Sigmoid colon (tissue), 7 donors: ENCODE data around the gene AURKAIP1. TPM values are rescaled to one million over a fixed set of nuclear protein-coding genes. Genes with fewer than 3 reads are reported as not detected.
"Not testable (repeated sequence)": the region's sequence is repeated elsewhere in the genome, so short reads cannot be mapped to it uniquely, and the experiment has no call there.

Experiments used
- DNase-seq: peaks from one replicate; pipeline ENCODE4 v3.0.0-alpha.2; 2019
- H3K27ac ChIP-seq, 4 donors: fragments of 200-600 bp; sonication (generic); one replicate each; pipeline ENCODE4 v1.5.1; 2016 to 2019; ENCODE audit warnings: mild to moderate bottlenecking in 1 of 4
- H3K27me3 ChIP-seq, 3 donors: fragments of 200-600 bp; sonication (generic); one replicate each; pipeline ENCODE4 v1.5.1; 2019; ENCODE audit warnings: mild to moderate bottlenecking in 1 of 3
- H3K36me3 ChIP-seq, 4 donors: fragments of 200-600 bp; sonication (generic); one replicate each; pipeline ENCODE4 v1.5.1; 2016 to 2019
- H3K4me1 ChIP-seq, 4 donors: fragments of 200-600 bp; sonication (generic); one replicate each; pipeline ENCODE4 v1.5.1; 2017 to 2019
- H3K4me3 ChIP-seq, 4 donors: fragments of 200-600 bp; sonication (generic); one replicate each; pipeline ENCODE4 v1.5.1; 2017 to 2019; ENCODE audit warnings: mild to moderate bottlenecking in 2 of 4, moderate library complexity in 1 of 4
- H3K9me3 ChIP-seq, 4 donors: fragments of 200-600 bp in 3 of 4; sonication (generic) in 3 of 4; one replicate each; pipeline versions ENCODE4 v1.5.1 to v1.6.1; 2013 to 2019
- EP300 ChIP-seq, 4 donors: sonication (generic); formaldehyde crosslinking; IDR thresholded peaks; one replicate each; pipeline ENCODE4 v1.6.1; 2017; ENCODE audit warnings: antibody characterized with exemption in 4 of 4
- POLR2A ChIP-seq, 2 donors: fragments of 450-650 bp; IDR thresholded peaks; one replicate each; pipeline ENCODE4 v1.6.1; 2016; ENCODE audit warnings: antibody characterized with exemption in 2 of 2, mild to moderate bottlenecking in 2 of 2, moderate library complexity in 2 of 2
- POLR2AphosphoS5 ChIP-seq, 4 donors: sonication (generic); formaldehyde crosslinking; IDR thresholded peaks; one replicate each; pipeline ENCODE4 v1.6.1; 2017; ENCODE audit warnings: antibody characterized with exemption in 4 of 4
- WGBS, 2 donors: extraction: QIAGEN DNeasy Blood & Tissue Kit; methylation state at CpG; one replicate each; pipeline ENCODE4 v1.1.7; 2013; 5-methylcytosine and 5-hydroxymethylcytosine counted together
- intact Hi-C: fragments of 100-400 bp; cut with DNase I; formaldehyde crosslinking; loops from one replicate; pipeline ENCODE4 v1.15.1; 2023
- polyA plus RNA-seq, 3 donors: library from polyadenylated mRNA; stranded (reverse); fragments of 200-250 nt; gene quantifications; one replicate each; pipeline ENCODE4 v1.2.3, GENCODE V29; 2013
- total RNA-seq, 4 donors: library from RNA; depleted of rRNA; stranded (reverse); fragments of >200 nt; gene quantifications; one replicate each; pipeline ENCODE4 v1.1.0, GENCODE V29; 2016
- TF ChIP-seq, protein P1 (sequence below), 4 experiments: fragments of 450-650 bp in 3 of 4; fragments of 200-600 bp in 1 of 4; IDR thresholded peaks; one replicate each; pipeline ENCODE4 v1.5.1; 2016 to 2019; ENCODE audit warnings: antibody characterized with exemption in 4 of 4, mild to moderate bottlenecking in 3 of 4, moderate library complexity in 2 of 4
- donor health status: healthy with polysubstance abuse.
- donor health status: Bipolar disorder and iron deficiency.
- donor health status: healthy.

AURKAIP1 gene
- total and polyA plus RNA-seq, 7 donors, result 89.3 to 288 (median 143) TPM

DNA sequence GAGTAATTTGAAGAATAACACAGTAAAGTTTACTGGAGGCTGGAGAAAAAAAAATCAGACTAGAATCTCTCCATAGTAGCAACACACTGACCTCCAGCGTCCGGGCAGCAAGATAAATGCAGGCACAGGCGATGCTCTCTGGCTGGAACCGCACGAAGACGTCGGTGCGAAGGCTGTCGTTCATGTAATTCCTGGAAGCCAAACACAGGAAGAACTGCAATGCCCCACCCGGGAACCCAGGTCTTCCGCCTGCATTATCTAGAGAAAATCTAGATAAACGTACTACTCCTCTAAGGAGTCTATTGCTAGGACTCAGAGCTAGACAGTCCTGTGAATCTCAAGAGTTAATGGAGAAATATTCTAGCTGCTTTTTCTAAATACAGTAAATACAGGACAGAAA lies 15.7 kb upstream of the AURKAIP1 start:
- Histone ChIP-seq H3K27ac (no peak overlapping the region), H3K36me3 (peaks cover 70 to 100% (median 91%) of the 10 kb centered on the region in 4 donors), H3K9me3 (no peaks in the 10 kb centered on the region), H3K4me1 (peaks cover 0 to 11% (median 0%) of the 10 kb centered on the region in 4 donors), H3K4me3 (no peak overlapping the region), H3K27me3 (no peaks in the 10 kb centered on the region)
- 92 to 94% methylated on average over 12 of the region's 12 CpGs for WGBS, 2 donors
- TF ChIP-seq EP300 (IDR thresholded peaks at IDR 0.05) (no peak), POLR2AphosphoS5 (IDR thresholded peaks at IDR 0.05) (no peak), POLR2A (IDR thresholded peaks at IDR 0.05) (no peak)
- TF ChIP-seq, protein P1, sequence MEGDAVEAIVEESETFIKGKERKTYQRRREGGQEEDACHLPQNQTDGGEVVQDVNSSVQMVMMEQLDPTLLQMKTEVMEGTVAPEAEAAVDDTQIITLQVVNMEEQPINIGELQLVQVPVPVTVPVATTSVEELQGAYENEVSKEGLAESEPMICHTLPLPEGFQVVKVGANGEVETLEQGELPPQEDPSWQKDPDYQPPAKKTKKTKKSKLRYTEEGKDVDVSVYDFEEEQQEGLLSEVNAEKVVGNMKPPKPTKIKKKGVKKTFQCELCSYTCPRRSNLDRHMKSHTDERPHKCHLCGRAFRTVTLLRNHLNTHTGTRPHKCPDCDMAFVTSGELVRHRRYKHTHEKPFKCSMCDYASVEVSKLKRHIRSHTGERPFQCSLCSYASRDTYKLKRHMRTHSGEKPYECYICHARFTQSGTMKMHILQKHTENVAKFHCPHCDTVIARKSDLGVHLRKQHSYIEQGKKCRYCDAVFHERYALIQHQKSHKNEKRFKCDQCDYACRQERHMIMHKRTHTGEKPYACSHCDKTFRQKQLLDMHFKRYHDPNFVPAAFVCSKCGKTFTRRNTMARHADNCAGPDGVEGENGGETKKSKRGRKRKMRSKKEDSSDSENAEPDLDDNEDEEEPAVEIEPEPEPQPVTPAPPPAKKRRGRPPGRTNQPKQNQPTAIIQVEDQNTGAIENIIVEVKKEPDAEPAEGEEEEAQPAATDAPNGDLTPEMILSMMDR (IDR thresholded peaks at IDR 0.05), result no peak
- DNase-seq, result no peak
- intact Hi-C loops, result no loop called here

DNA sequence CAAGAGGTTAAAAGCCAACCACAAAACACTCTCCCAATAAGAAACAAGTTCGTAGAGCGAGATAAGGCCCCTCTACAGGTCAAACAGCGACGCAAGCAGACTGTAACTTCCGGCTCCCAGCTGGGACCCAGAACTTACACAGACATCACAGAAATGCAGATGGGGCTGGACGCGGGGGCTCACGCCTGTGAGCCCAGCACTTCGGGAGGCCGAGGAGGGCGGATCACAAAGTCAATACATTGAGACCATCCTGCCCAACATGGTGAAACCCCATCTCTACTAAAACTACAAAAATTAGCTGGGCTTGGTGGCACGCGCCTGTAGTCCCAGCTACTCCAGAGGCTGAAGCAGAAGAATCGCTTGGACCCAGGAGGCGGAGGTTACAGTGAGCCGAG lies 13.1 kb upstream of the AURKAIP1 start:
- TF ChIP-seq POLR2AphosphoS5 (IDR thresholded peaks at IDR 0.05) (no peak), POLR2A (IDR thresholded peaks at IDR 0.05) (no peak), EP300 (IDR thresholded peaks at IDR 0.05) (no peak)
- TF ChIP-seq, protein P1 (IDR thresholded peaks at IDR 0.05), result no peak
- Histone ChIP-seq H3K9me3 (no peaks in the 10 kb centered on the region), H3K4me1 (peaks cover 0 to 5% (median 0%) of the 10 kb centered on the region in 4 donors), H3K27me3 (no peaks in the 10 kb centered on the region), H3K4me3 (no peak overlapping the region), H3K27ac (no peak overlapping the region), H3K36me3 (peaks cover 63 to 86% (median 69%) of the 10 kb centered on the region in 4 donors)
- no peak for DNase-seq
- intact Hi-C loops, result no loop called here
- WGBS, 2 donors, result 95 to 97% methylated on average over 16 of the region's 16 CpGs

DNA sequence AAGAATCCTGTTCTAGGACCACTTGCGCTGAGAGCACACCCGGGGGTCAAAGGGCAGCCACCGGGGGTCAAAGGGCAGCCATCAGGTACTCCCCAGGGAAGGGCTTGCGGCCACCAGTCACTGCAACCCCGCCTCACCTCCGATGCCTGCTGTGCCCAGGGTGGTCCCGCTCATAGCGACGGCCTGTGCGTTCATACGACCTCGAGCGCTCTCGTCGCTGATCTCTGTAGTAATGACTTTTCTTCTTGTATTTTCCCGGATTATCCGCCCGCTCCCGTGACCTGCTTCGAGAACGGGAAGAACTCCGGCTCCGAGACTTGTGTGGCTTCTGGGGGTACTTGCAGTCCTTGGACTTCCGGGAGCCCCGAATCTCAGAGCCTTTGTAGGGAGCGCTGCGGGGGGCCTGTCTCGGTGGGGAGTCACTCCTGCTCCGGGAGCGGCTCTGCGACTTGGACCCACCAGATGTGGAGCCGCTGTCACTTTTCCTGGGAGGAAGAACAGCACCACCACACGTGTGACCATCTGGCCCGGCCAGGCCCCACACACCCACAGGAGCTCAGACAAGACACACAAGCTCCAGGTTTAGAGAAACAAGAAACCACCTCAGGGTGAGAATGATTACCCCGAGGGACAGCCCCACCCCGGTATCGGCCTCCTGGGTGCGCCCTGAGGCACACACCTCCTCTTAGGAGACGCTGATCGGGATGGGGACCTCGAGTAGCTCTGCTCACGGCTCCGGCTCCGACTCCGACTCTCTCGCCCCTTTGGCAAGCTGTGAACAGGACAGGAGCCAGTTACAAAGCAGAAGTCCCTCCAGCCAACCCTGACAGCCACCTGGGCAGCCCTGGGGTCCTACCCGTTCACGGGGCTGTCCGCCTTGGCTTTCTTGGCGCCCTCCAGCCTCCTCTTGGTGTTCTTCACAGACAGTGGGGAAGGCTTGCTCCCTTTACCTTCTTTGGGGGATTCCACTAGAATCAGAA lies 12.4 kb upstream of the AURKAIP1 start:
- intact Hi-C loops, result no loop called here
- Histone ChIP-seq H3K4me1 (no peaks in the 10 kb centered on the region), H3K4me3 (no peak overlapping the region), H3K27ac (no peak overlapping the region), H3K9me3 (no peaks in the 10 kb centered on the region), H3K27me3 (no peaks in the 10 kb centered on the region), H3K36me3 (peaks cover 59 to 80% (median 62%) of the 10 kb centered on the region in 4 donors)
- WGBS, 2 donors, result 97% methylated on average over 50 of the region's 50 CpGs
- DNase-seq, result no peak
- TF ChIP-seq EP300 (IDR thresholded peaks at IDR 0.05), result no peak
- TF ChIP-seq, protein P1 (IDR thresholded peaks at IDR 0.05), result no peak
- no peak for TF ChIP-seq POLR2AphosphoS5 (IDR thresholded peaks at IDR 0.05)
- TF ChIP-seq POLR2A (IDR thresholded peaks at IDR 0.05), result no peak

DNA sequence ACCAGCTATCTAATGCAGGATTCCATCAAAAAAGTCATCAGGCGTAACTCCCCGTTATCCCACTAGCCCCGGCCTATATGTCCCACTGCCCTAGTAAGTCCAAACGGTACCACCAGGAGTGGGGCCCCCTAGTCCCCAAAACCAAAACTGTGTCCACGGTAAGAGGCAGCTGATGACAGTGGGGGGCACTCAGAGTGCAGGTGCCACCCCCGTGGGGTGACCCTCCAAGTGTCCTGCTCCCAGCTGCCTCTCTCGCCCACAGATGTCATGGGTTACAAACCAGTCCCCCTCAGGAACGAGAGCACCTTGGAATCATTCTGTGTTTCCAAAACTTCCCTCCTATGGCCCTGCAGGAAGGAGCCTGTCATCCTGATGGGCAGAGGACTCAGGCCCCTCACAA lies 10.9 kb upstream of the AURKAIP1 start:
- Histone ChIP-seq H3K27ac (no peak overlapping the region), H3K4me1 (no peaks in the 10 kb centered on the region), H3K9me3 (no peaks in the 10 kb centered on the region), H3K36me3 (peaks cover 45 to 70% (median 53%) of the 10 kb centered on the region in 4 donors), H3K4me3 (no peak overlapping the region), H3K27me3 (no peaks in the 10 kb centered on the region)
- WGBS, 2 donors, result 94 to 95% methylated on average over 8 of the region's 8 CpGs
- TF ChIP-seq, protein P1 (IDR thresholded peaks at IDR 0.05), result no peak
- no peak for TF ChIP-seq POLR2A (IDR thresholded peaks at IDR 0.05)
- no peak for TF ChIP-seq POLR2AphosphoS5 (IDR thresholded peaks at IDR 0.05)
- no peak for TF ChIP-seq EP300 (IDR thresholded peaks at IDR 0.05)
- no peak for DNase-seq
- intact Hi-C loops, result no loop called here

DNA sequence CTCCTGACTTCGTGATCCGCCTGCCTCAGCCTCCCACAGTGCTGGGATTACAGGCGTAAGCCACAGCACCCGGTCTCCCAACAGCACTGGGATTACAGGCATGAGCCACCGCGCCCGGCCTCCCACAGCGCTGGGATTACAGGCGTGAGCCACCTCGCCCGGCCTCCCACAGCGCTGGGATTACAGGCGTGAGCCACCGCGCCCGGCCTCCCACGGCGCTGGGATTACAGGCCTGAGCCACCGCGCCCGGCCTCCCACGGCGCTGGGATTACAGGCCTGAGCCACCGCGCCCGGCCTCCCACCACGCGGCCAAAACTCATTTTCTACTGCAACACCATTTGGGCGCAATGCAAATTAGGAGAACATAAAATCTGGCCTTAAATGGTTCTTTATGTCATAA lies 10.3 kb upstream of the AURKAIP1 start:
- intact Hi-C loops, DNase-seq, H3K4me3 ChIP-seq, H3K4me1 ChIP-seq, H3K27me3 ChIP-seq, H3K27ac ChIP-seq, H3K9me3 ChIP-seq: not testable (repeated sequence)
- H3K36me3 ChIP-seq, result peaks cover 41 to 65% (median 47%) of the 10 kb centered on the region in 4 donors
- WGBS, 2 donors, result 93 to 96% methylated on average over 29 of the region's 29 CpGs
